Osteocyte (in vitro differentiated cells): Measurements from ENCODE around the gene GARNL3. TPM values are rescaled to one million over a fixed set of nuclear protein-coding genes. Genes with fewer than 3 reads are reported as not detected.
A peak's percentile ranks its signal among the peaks of the same experiment; 100 is the strongest.

ENCODE experiments used
- DNase-seq: peaks from one replicate; pipeline ENCODE4 v3.0.0; 2021; ENCODE audit warnings: mixed read lengths; ENCODE audit not compliant: unreplicated experiment; ENCODE audit errors: extremely low spot score
- H3K27ac Mint-ChIP-seq: one replicate; pipeline ENCODE4 v1.8.0; 2021; ENCODE audit warnings: mild to moderate bottlenecking, mixed read lengths; ENCODE audit not compliant: unreplicated experiment
- H3K27me3 Mint-ChIP-seq: one replicate; pipeline ENCODE4 v1.8.0; 2021; ENCODE audit warnings: mixed read lengths; ENCODE audit not compliant: unreplicated experiment
- H3K36me3 Mint-ChIP-seq: one replicate; pipeline ENCODE4 v1.8.0; 2021; ENCODE audit warnings: mixed read lengths; ENCODE audit not compliant: unreplicated experiment
- H3K4me1 Mint-ChIP-seq: one replicate; pipeline ENCODE4 v1.8.0; 2021; ENCODE audit warnings: mixed read lengths; ENCODE audit not compliant: unreplicated experiment
- H3K4me3 Mint-ChIP-seq: one replicate; pipeline ENCODE4 v1.8.0; 2021; ENCODE audit warnings: mild to moderate bottlenecking, moderate library complexity, mixed read lengths; ENCODE audit not compliant: unreplicated experiment
- H3K9me3 Mint-ChIP-seq: one replicate; pipeline ENCODE4 v1.8.0; 2021; ENCODE audit warnings: mixed read lengths; ENCODE audit not compliant: unreplicated experiment
- total RNA-seq: library from RNA; stranded (reverse); gene quantifications from 2 replicates; pipeline ENCODE4 v1.2.1, GENCODE V29; 2021
- TF ChIP-seq, protein P1 (sequence below): fragments of 200-600 bp; sonication (generic); IDR thresholded peaks from 2 replicates; pipeline ENCODE4 v1.5.0; 2021; ENCODE audit warnings: antibody characterized with exemption, mild to moderate bottlenecking, moderate library complexity

GARNL3 gene
- total RNA-seq, 1 donor from 2014 or later, result 6.0 TPM

DNA sequence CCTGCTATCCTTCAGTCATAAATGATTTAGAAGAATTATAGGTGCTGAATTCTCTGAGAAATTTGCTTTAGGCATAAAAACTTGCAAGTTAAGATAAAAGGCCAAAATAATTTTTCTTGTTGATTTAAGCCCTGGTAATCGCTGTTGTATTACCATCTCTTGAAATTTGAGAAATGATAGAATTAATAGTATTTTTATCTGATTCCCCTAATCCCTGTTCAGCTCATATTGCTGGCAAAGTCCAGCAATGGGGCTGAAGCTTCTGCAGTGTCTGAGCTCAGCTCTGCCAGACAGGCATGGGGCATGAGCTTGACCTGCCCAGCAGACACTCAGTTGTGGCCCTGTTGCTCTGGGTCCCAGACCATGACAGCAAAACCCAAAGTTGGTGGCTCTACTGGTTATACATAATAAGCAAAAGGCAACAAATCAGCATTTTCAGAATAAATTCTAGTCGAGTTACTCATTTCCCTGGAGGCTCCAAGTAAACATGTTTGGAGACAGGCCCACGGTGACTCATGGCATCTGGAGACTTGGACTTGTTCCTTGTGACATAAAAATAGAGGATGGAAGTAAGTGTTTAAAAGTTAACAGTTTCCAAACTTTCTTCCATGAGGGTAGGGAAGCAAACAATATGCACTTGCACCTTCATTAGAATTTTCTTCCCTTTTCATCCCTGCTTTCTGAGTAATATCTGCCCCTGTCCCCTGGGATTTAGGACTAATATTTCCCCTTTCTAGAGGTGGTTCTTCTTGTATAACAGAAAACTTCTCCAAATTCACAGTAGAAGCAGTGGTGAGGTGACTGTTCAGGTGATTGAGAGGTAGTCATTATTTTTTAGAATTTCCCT, 72.2 kb downstream of the GARNL3 start:
- no peak for DNase-seq
- TF ChIP-seq, protein P1, sequence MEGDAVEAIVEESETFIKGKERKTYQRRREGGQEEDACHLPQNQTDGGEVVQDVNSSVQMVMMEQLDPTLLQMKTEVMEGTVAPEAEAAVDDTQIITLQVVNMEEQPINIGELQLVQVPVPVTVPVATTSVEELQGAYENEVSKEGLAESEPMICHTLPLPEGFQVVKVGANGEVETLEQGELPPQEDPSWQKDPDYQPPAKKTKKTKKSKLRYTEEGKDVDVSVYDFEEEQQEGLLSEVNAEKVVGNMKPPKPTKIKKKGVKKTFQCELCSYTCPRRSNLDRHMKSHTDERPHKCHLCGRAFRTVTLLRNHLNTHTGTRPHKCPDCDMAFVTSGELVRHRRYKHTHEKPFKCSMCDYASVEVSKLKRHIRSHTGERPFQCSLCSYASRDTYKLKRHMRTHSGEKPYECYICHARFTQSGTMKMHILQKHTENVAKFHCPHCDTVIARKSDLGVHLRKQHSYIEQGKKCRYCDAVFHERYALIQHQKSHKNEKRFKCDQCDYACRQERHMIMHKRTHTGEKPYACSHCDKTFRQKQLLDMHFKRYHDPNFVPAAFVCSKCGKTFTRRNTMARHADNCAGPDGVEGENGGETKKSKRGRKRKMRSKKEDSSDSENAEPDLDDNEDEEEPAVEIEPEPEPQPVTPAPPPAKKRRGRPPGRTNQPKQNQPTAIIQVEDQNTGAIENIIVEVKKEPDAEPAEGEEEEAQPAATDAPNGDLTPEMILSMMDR, result no peak
- Mint-ChIP-seq H3K27ac (peak overlapping the region; percentile 90), H3K4me1 (peaks cover 51% of the 10 kb centered on the region), H3K4me3 (no peak overlapping the region), H3K9me3 (no peaks in the 10 kb centered on the region), H3K36me3 (peaks cover 4% of the 10 kb centered on the region), H3K27me3 (no peaks in the 10 kb centered on the region)

DNA sequence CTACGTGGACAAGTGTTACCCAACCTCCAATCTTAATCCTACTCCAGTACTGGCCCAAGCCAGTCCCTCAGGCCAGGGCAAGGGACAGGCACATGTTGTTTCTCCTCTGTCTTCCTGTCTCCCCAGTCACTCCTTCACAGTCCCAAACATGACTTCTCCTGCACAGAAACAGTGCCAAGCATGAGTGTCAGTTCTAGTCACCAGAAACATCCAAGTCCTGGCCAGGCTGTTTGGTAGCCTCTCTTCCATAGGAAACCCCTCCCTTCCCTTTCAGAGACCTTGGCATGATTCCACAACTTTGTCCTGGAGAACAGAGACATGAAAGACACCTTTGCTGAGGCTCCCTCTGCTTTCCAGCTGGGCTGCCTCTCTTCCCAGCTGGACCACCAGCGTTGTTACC, 76.1 kb downstream of the GARNL3 start:
- H3K4me3 Mint-ChIP-seq, result no peak overlapping the region
- H3K4me1 Mint-ChIP-seq, result peaks cover 47% of the 10 kb centered on the region
- H3K27ac Mint-ChIP-seq, result no peak overlapping the region
- DNase-seq, result no peak
- no peaks in the 10 kb centered on the region for H3K9me3 Mint-ChIP-seq
- TF ChIP-seq, protein P1, result no peak
- H3K36me3 Mint-ChIP-seq, result peaks cover 5% of the 10 kb centered on the region
- H3K27me3 Mint-ChIP-seq, result no peaks in the 10 kb centered on the region

DNA sequence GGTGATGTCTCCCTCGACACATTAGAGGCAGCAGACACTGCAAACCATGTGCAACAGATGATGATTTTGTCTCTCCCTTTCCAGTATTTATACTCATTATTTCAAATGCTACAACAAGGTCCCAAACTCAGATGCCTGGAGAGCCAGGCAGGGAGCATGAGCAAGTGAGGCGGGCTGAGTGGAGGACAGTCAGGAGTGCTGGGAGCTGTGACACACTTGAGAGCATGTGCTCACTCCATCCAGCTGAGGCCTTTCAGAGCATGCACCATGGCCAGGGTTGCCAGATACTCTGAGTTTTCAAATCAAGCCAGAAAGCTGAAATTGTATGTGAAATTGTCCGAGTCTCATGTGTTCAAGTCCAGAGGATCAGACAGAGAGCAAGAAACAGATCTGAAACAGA, 76.6 kb downstream of the GARNL3 start:
- H3K4me3 Mint-ChIP-seq, result no peak overlapping the region
- DNase-seq, result no peak
- no peak overlapping the region for H3K27ac Mint-ChIP-seq
- no peaks in the 10 kb centered on the region for H3K27me3 Mint-ChIP-seq
- peaks cover 43% of the 10 kb centered on the region for H3K4me1 Mint-ChIP-seq
- TF ChIP-seq, protein P1, result no peak
- no peaks in the 10 kb centered on the region for H3K9me3 Mint-ChIP-seq
- peaks cover 5% of the 10 kb centered on the region for H3K36me3 Mint-ChIP-seq

DNA sequence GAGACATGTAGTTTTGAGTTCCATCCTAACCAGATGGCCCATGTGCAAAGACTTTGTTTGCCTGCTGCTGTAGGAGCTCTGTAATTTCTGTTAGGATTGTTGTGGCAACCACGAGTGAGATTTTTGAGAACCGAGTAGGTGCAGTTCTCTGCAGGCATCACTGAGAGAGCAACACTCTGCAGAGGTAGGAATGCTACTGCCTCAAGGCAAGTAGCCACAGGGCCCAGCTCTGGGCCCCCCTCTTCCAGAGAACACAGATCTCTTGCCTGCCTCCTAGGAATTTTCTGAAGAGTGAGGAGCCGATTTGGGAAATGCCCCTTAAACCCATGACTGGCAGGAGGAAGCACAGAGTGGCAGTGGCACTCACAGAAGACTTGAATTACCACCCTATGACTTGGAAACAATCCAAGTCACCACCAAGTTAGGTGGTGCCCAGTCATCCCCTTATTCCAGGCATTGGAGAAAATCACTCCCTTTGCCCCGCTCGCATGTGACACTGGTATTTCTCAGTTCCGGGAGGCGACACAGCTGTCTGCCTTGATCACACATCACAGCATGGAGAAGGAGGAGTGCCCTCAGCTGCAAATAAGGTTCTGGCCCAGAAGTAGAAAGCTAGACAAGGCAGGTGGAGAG, 79.9 kb downstream of the GARNL3 start:
- Mint-ChIP-seq H3K27me3 (no peaks in the 10 kb centered on the region), H3K4me1 (peaks cover 25% of the 10 kb centered on the region), H3K4me3 (peak overlapping the region; percentile 7), H3K27ac (peak overlapping the region; percentile 66), H3K36me3 (peaks cover 5% of the 10 kb centered on the region), H3K9me3 (no peaks in the 10 kb centered on the region)
- TF ChIP-seq, protein P1, result no peak
- DNase-seq, result no peak

DNA sequence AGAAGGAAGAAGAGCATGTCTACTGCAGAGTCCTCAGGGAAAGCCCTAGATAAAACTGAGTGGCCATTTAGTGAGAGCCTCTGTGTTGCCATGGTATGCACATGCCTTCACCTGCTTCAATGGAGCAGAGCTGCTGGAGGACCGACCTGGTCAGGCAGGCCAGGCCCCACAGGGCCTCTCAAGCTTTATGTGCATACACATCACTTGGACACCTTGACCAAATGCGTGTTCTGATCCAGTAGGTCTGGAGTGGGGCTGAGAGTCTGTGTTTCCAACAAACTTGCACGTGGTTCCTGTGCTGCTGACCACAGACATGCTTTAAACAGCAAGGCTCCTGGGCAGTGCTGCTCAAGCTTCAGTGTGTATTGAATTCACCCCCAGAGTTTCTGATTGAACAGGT, 81.0 kb downstream of the GARNL3 start:
- Mint-ChIP-seq H3K36me3 (peaks cover 3% of the 10 kb centered on the region), H3K27ac (no peak overlapping the region), H3K9me3 (no peaks in the 10 kb centered on the region), H3K27me3 (no peaks in the 10 kb centered on the region), H3K4me3 (no peak overlapping the region), H3K4me1 (peaks cover 23% of the 10 kb centered on the region)
- DNase-seq, result no peak
- TF ChIP-seq, protein P1, result no peak
